ENCODE data around the gene NBR1. TPM values are rescaled to one million over a fixed set of nuclear protein-coding genes. Genes with fewer than 3 reads are reported as not detected.
A peak's percentile ranks its signal among the peaks of the same experiment; 100 is the strongest.
"Not testable (repeated sequence)": the region's sequence is repeated elsewhere in the genome, so short reads cannot be mapped to it uniquely, and the experiment has no call there.

NBR1 gene
- total RNA-seq, 1 experiment from 2014 or later, result 42.8 TPM

GRCh38 chr17:43146649-43147048, 24.4 kb upstream of the NBR1 start:
- H3K36me3 Mint-ChIP-seq, result 0 out of 2 replicates have a peak, but pooled peaks cover 2% of the 10 kb centered on the region
- DNase-seq (ENCODE audit: low spot score) (no peak), ATAC-seq (peak; percentile 91)
- ChIA-PET POLR2A (no interaction called here), CTCF (interaction anchor here (0.7 kb wide), 1 partner anchor 31 kb away, joined by 3 read pairs; no protein-coding TSS in a partner anchor)
- H3K9me3 Mint-ChIP-seq, result no peaks in the 10 kb centered on the region
- no peaks in the 10 kb centered on the region for H3K27me3 Mint-ChIP-seq (ENCODE audit: low read depth)
- peaks cover 24% of the 10 kb centered on the region for H3K4me1 Mint-ChIP-seq
- no peak overlapping the region for H3K4me3 Mint-ChIP-seq
- H3K27ac Mint-ChIP-seq, result peak overlapping the region; percentile 83; the same call in 1 of the 2 replicates
- no peak for TF ChIP-seq RELA (CRISPR knock-in tag; IDR thresholded peaks at IDR 0.05; ENCODE audit: borderline replicate concordance)
- no peak for TF ChIP-seq ZNF532 (CRISPR knock-in tag; IDR thresholded peaks at IDR 0.05; ENCODE audit: borderline replicate concordance)
- no peak for TF ChIP-seq ZSCAN18 (CRISPR knock-in tag; IDR thresholded peaks at IDR 0.05)

GRCh38 chr17:43151880-43152456, 19.0 kb upstream of the NBR1 start:
- ATAC-seq, result no peak
- ChIA-PET CTCF (no interaction called here), POLR2A (interaction anchor here (0.6 kb wide), 1 partner anchor 39 kb away, joined by 3 read pairs; no protein-coding TSS in a partner anchor)
- Mint-ChIP-seq H3K9me3 (peaks cover 13% of the 10 kb centered on the region), H3K36me3 (peaks cover 13% of the 10 kb centered on the region), H3K27me3 (ENCODE audit: low read depth) (0 out of 2 replicates have a peak, but pooled peaks cover 3% of the 10 kb centered on the region), H3K27ac (no peak overlapping the region), H3K4me3 (no peak overlapping the region), H3K4me1 (peaks cover 9% of the 10 kb centered on the region)
- no peak for DNase-seq (ENCODE audit: low spot score)
- TF ChIP-seq IRF2 (CRISPR knock-in tag; IDR thresholded peaks at IDR 0.05; ENCODE audit: borderline replicate concordance, low read depth), result no peak
- no peak for TF ChIP-seq KAT7 (CRISPR knock-in tag; IDR thresholded peaks at IDR 0.05; ENCODE audit: borderline replicate concordance)
- TF ChIP-seq E2F4 (CRISPR knock-in tag; IDR thresholded peaks at IDR 0.05; ENCODE audit: borderline replicate concordance, low read depth), result no peak

GRCh38 chr17:43153197-43153835, 17.7 kb upstream of the NBR1 start:
- H3K4me1 Mint-ChIP-seq; DNase-seq (ENCODE audit: low spot score); ATAC-seq; H3K27me3 Mint-ChIP-seq (ENCODE audit: low read depth); CTCF ChIA-PET; H3K4me3 Mint-ChIP-seq; H3K27ac Mint-ChIP-seq: not testable (repeated sequence)
- peaks cover 13% of the 10 kb centered on the region for H3K9me3 Mint-ChIP-seq
- peaks cover 13% of the 10 kb centered on the region for H3K36me3 Mint-ChIP-seq
- POLR2A ChIA-PET, result interaction anchor here (0.5 kb wide), 1 partner anchor 15 kb away, joined by 3 read pairs; no protein-coding TSS in a partner anchor

GRCh38 chr17:43155666-43156065, 15.3 kb upstream of the NBR1 start:
- TF ChIP-seq ZSCAN18 (CRISPR knock-in tag; IDR thresholded peaks at IDR 0.05) (no peak), MAX (CRISPR knock-in tag; IDR thresholded peaks at IDR 0.05) (no peak), MXD4 (CRISPR knock-in tag; IDR thresholded peaks at IDR 0.05; ENCODE audit: borderline replicate concordance) (no peak), ATF3 (CRISPR knock-in tag; conservative IDR thresholded peaks at IDR 0.05) (no peak), RORB (CRISPR knock-in tag; IDR thresholded peaks at IDR 0.05) (no peak), MYBL2 (CRISPR knock-in tag; IDR thresholded peaks at IDR 0.05) (no peak), ZBTB21 (CRISPR knock-in tag; IDR thresholded peaks at IDR 0.05; ENCODE audit: borderline replicate concordance) (no peak), PRRX2 (CRISPR knock-in tag; IDR thresholded peaks at IDR 0.05) (no peak)
- H3K27ac Mint-ChIP-seq, result no peak overlapping the region
- H3K4me1 Mint-ChIP-seq, result peaks cover 2% of the 10 kb centered on the region; the same call in 1 of the 2 replicates
- peaks cover 13% of the 10 kb centered on the region for H3K9me3 Mint-ChIP-seq
- no peak for ATAC-seq
- DNase-seq (ENCODE audit: low spot score), result no peak
- H3K36me3 Mint-ChIP-seq, result peaks cover 19% of the 10 kb centered on the region
- 0 out of 2 replicates have a peak, but pooled peaks cover 3% of the 10 kb centered on the region for H3K27me3 Mint-ChIP-seq (ENCODE audit: low read depth)
- POLR2A ChIA-PET, result no interaction called here
- CTCF ChIA-PET, result no interaction called here
- no peak overlapping the region for H3K4me3 Mint-ChIP-seq

GRCh38 chr17:43159232-43159631, 11.8 kb upstream of the NBR1 start:
- ATAC-seq; CTCF ChIA-PET; H3K4me3 Mint-ChIP-seq; H3K4me1 Mint-ChIP-seq; DNase-seq (ENCODE audit: low spot score); H3K9me3 Mint-ChIP-seq; H3K36me3 Mint-ChIP-seq; H3K27me3 Mint-ChIP-seq (ENCODE audit: low read depth): not testable (repeated sequence)
- POLR2A ChIA-PET, result interaction anchor here (0.7 kb wide), 1 partner anchor 607 kb away, joined by 5 read pairs; no protein-coding TSS in a partner anchor
- peak overlapping the region; percentile 83 for H3K27ac Mint-ChIP-seq
